ENCODE results near the gene ATG13. TPM values are rescaled to one million over a fixed set of nuclear protein-coding genes. Genes with fewer than 3 reads are reported as not detected.

The ATG13 gene
- total and polyA plus RNA-seq, 2 of the 4 experiments (the other 2 are of a cell fraction): 43.0 to 49.7 TPM

- ChIA-PET POLR2A (ENCODE audit: unreplicated experiment) (no interaction called here), CTCF (no interaction called here)
- peaks cover 5% of the 10 kb centered on the region; the same call in 1 of the 2 replicates for H4K20me1 ChIP-seq (ENCODE audit: insufficient read depth, low read length)
- no peak overlapping the region for H3K14ac ChIP-seq (replicated peaks; ENCODE audit: low read depth, low read length)
- peaks cover 3 to 12% of the 10 kb centered on the region in 2 experiments; a peak in 3 of 4 replicates for H3K79me1 ChIP-seq (ENCODE audit: low read depth in 1 of 2, low read length in 2 of 2)
- no peaks in the 10 kb centered on the region for H3K9me1 ChIP-seq (ENCODE audit: insufficient read depth, low read length)
- no peak overlapping the region for H2BK120ac ChIP-seq (ENCODE audit: low read depth, low read length)
- no peak overlapping the region for H3K4me2 ChIP-seq (ENCODE audit: low read depth, low read length)
- ATAC-seq (ENCODE audit: low read depth) (no peak), DNase-seq (no peak)
- H3K56ac ChIP-seq (ENCODE audit: extremely low read depth, insufficient read depth, low read length): no peak overlapping the region
- H3K27ac ChIP-seq (ENCODE audit: insufficient read depth, low read length): no peak overlapping the region
- no peak overlapping the region for H4K5ac ChIP-seq (ENCODE audit: low read depth, low read length)
- no peak overlapping the region for H2AFZ ChIP-seq (replicated peaks; ENCODE audit: low read length, poor library complexity)
- WGBS, 2 experiments (ENCODE audit: extremely low coverage in 2 of 2, insufficient read length in 1 of 2): no CpG with 5 or more reads among the region's 1 CpG
- H3K27me3 ChIP-seq (ENCODE audit: control insufficient read depth, insufficient read depth, low read length): no peaks in the 10 kb centered on the region
- no peak overlapping the region for H2AK9ac ChIP-seq (replicated peaks; ENCODE audit: low read depth, low read length, poor library complexity)
- H3K4ac ChIP-seq (ENCODE audit: low read depth, low read length): no peak overlapping the region
- intact Hi-C loops (cut with micrococcal nuclease) (no loop called here), dilution Hi-C loops (cut with HindIII; ENCODE audit: low sequenced_read_pairs, unreplicated experiment) (no loop called here), in situ Hi-C loops (cut with MboI; ENCODE audit: low sequenced_read_pairs) (no loop called here)
- TF ChIP-seq FOS (IDR thresholded peaks at IDR 0.05; ENCODE audit: low read depth, low read length): no peak
- no peak for TF ChIP-seq USF2 (IDR thresholded peaks at IDR 0.05; ENCODE audit: low read depth, low read length)
- TF ChIP-seq SMC3 (IDR thresholded peaks at IDR 0.05; ENCODE audit: low read depth, low read length): no peak
- no peak for TF ChIP-seq MAZ (IDR thresholded peaks at IDR 0.05; ENCODE audit: borderline replicate concordance, low read depth, low read length)
- no peak for TF ChIP-seq BHLHE40 (IDR thresholded peaks at IDR 0.05; ENCODE audit: low read depth, low read length)
- TF ChIP-seq POLR2A (IDR thresholded peaks at IDR 0.05; ENCODE audit: low read depth, low read length): no peak
- TF ChIP-seq CEBPB (IDR thresholded peaks at IDR 0.05; ENCODE audit: low read depth, low read length): no peak
- TF ChIP-seq MAFK (IDR thresholded peaks at IDR 0.05; ENCODE audit: low read depth, low read length): no peak
- no peak for TF ChIP-seq RAD21 (IDR thresholded peaks at IDR 0.05; ENCODE audit: low read length)
- no peak for TF ChIP-seq CHD1 (IDR thresholded peaks at IDR 0.05; ENCODE audit: low read depth, low read length)
- no peak for TF ChIP-seq ELK1 (IDR thresholded peaks at IDR 0.05; ENCODE audit: borderline replicate concordance, low read depth, low read length)
- no peak for TF ChIP-seq RFX5 (IDR thresholded peaks at IDR 0.05; ENCODE audit: low read depth, low read length)
- no peak for TF ChIP-seq RCOR1 (IDR thresholded peaks at IDR 0.05; ENCODE audit: insufficient replicate concordance, low read length)
- TF ChIP-seq CTCF (conservative IDR thresholded peaks at IDR 0.05; ENCODE audit: low read depth, low read length): no peak
- no peak for TF ChIP-seq NFE2L2 (IDR thresholded peaks at IDR 0.05; ENCODE audit: low read depth, low read length)
- no peak for TF ChIP-seq MXI1 (IDR thresholded peaks at IDR 0.05; ENCODE audit: borderline replicate concordance, low read depth, low read length)
- H3K9me3 ChIP-seq (ENCODE audit: control insufficient read depth, insufficient read depth, low read length): no peaks in the 10 kb centered on the region
- no peaks in the 10 kb centered on the region for H3K36me3 ChIP-seq (ENCODE audit: control insufficient read depth, insufficient read depth, low read length)
- no peak overlapping the region for H3K18ac ChIP-seq (ENCODE audit: low read depth, low read length)
- no peak overlapping the region for H4K8ac ChIP-seq (ENCODE audit: low read depth in 2 of 2, low read length in 2 of 2)
- peaks cover 6% of the 10 kb centered on the region; the same call in 1 of the 2 replicates for H3K4me1 ChIP-seq (ENCODE audit: control insufficient read depth, insufficient read depth, low read length)
- H2AK5ac ChIP-seq (ENCODE audit: low read depth, low read length): no peak overlapping the region
- no peak overlapping the region for H3K4me3 ChIP-seq (ENCODE audit: insufficient read depth, low read depth, low read length)
- no peak overlapping the region for H2BK5ac ChIP-seq (ENCODE audit: low read depth, low read length, poor library complexity, severe bottlenecking)
- no peak overlapping the region for H3K23ac ChIP-seq (ENCODE audit: low read depth, low read length)
- H2BK15ac ChIP-seq (ENCODE audit: low read depth, low read length): no peak overlapping the region
- no peak overlapping the region for H3K9ac ChIP-seq (ENCODE audit: low read depth, low read length)
- no TSS peak for BruUV-seq (replicated peaks)
- no peak overlapping the region for H2BK20ac ChIP-seq (ENCODE audit: low read depth, low read length)
- H4K91ac ChIP-seq (ENCODE audit: insufficient read depth, low read depth, low read length): no peak overlapping the region
Measured at GRCh38 chr11:46597155-46597554, 20.2 kb upstream of the ATG13 start.

Data from IMR-90 (cell line).